HTERT RPE-1 (cell line): Measurements from ENCODE around the gene JMJD4.
"Not testable (repeated sequence)": the region's sequence is repeated elsewhere in the genome, so short reads cannot be mapped to it uniquely, and the experiment has no call there.

Source experiments
- in situ Hi-C: fragments of 300-500 bp; cut with MboI; formaldehyde crosslinking; loops from 4 replicates; pipeline ENCODE4 v1.14.3; 2020; ENCODE audit warnings: low sequenced_read_pairs

Gene JMJD4

GRCh38 chr1:227707846-227708245 lies 27.3 kb downstream of the JMJD4 start:
- in situ Hi-C loops, result no loop called here

GRCh38 chr1:227701631-227702030 lies 33.5 kb downstream of the JMJD4 start:
- in situ Hi-C loops, result not testable (repeated sequence)

GRCh38 chr1:227697321-227697864 lies 37.7 kb downstream of the JMJD4 start:
- in situ Hi-C loops, result no loop called here

GRCh38 chr1:227685807-227686206 lies 49.3 kb downstream of the JMJD4 start:
- in situ Hi-C loops, result no loop called here
